Mucosa of gallbladder (tissue), 1 donor: Measurements from ENCODE around the gene RAP1GAP2. TPM values are rescaled to one million over a fixed set of nuclear protein-coding genes. Genes with fewer than 3 reads are reported as not detected.

Experiments
- DNase-seq: peaks from one replicate; pipeline ENCODE4 v3.0.0-alpha.2; 2020; ENCODE audit warnings: low spot score
- total RNA-seq: library from RNA; stranded (reverse); gene quantifications from one replicate; pipeline ENCODE4 v1.2.1, GENCODE V29; 2021
- donor health status: DM: no; HTN: no; CAD: no.

Gene RAP1GAP2
- total RNA-seq, 1 donor from 2014 or later: 32.8 TPM

DNA sequence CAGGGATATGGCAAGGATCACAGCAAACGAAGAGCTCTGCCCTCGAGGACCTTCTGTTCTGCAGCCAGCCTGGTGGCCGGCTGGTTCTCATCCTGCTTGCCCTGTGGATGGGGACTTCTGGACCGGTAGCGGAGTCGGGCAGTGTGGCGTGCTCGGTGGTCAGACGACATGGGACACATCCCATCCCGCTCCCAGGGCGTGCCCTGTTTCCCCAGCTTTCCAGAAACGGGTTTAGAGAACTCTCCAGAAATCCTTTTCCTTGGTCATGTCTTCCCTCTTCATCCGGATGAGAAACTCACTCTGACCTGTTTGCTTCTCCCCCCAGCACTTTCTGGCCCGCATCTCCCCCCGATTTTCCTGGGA is 151.3 kb downstream of the RAP1GAP2 start:
- DNase-seq: no peak

DNA sequence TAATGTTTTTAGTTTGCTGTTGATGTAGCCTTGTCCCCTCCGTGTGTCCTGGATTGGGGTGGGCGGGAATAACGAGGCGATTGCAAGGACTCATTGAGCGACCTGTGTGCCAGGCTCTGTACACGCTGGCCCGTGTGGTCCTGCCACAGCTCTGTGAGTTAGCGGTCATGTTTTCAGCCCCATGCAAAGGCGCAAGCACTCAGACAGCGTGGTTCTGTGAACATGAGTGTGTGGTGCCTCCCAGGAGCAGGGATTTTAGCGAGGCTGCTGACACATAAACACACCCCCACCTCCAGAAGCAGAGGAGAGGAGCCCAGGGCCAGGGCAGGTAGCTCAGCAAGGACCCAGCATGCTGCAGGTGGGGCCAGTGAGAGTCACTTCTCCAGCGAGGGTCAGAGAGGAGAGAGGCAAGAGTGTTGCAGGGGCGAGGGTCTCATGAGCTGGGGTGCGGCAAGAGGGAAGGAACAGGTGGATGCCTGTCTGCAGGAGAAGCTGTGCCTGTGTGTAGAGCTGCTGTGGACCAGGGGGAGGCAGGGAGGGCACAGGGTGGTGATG is 151.8 kb downstream of the RAP1GAP2 start:
- no peak for DNase-seq

DNA sequence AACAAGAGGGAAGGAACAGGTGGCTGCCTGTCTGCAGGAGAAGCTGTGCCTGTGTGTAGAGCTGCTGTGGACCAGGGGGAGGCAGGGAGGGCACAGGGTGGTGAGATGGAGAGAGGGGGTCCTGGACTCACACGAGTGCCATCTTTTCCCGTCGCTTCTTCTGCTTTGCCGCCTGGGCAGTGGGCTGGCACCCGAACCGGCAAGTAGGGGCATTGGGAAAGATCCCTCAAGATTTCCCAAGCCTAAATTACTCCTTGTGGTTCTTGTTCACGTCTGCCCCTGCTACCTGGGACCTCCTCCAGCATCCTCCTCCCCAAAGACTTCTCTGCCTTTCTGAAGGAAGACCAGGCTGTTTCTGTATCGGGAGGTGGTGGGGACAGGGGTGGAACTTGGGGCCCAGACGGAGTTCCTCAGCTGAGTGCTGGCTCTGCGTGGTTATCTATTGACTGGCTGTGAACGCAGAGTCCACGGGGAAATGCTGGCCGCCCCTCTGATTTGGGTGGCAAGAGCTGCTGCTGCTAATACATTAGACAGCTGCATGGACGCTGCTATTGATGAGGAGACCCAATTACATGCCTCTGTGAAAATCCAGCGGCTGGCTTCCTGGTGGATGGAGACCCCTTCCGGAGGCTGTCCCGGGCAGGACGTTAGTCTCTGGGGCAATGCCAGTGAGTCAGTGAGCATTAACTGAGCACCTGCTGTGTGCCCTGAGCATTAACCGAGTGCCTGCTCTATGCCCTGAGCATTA is 152.7 kb downstream of the RAP1GAP2 start:
- no peak for DNase-seq

DNA sequence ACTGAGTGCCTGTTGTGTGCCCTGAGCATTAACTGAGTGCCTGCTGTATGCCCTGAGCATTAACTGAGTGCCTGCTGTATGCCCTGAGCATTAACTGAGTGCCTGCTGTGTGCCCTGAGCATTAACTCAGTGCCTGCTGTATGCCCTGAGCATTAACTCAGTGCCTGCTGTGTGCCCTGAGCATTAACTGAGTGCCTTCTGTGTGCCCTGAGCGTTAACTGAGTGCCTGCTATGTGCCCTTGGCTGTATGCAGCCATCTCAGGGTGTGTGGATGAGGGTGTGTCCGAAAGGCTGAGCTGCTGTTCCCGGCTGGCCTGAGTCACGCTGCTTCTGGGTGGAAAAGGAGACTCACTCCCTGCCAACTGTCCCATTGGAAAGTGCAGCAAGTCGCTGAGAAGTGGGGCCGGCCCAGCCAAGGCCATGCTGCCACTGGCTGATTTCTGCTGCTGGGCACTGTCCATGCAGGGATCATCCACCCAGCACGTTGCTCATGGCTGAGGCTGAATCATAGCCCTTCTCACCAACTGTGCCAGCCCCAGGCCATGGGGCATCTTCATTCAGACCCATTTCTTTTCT is 153.3 kb downstream of the RAP1GAP2 start:
- DNase-seq: peak; percentile 53

DNA sequence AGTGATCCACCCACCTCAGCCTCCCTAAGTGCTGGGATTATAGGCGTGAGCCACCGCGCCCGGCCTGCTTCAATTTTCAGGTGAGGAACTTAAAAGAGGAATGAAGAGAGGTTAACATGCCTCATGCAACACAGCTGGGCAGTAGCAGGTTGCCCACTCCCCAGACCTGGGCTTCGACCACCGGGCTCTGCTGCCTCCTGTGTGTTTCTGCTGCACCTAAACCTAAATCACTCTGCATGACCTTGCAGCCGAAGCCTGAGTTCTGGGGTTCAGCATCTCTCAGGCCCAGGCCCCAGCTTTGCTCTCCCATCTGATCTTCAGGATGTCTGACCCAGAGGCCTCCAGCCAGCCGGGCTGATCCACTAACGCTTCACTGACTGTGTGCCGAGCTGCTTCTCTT is 154.6 kb downstream of the RAP1GAP2 start:
- no peak for DNase-seq

DNA sequence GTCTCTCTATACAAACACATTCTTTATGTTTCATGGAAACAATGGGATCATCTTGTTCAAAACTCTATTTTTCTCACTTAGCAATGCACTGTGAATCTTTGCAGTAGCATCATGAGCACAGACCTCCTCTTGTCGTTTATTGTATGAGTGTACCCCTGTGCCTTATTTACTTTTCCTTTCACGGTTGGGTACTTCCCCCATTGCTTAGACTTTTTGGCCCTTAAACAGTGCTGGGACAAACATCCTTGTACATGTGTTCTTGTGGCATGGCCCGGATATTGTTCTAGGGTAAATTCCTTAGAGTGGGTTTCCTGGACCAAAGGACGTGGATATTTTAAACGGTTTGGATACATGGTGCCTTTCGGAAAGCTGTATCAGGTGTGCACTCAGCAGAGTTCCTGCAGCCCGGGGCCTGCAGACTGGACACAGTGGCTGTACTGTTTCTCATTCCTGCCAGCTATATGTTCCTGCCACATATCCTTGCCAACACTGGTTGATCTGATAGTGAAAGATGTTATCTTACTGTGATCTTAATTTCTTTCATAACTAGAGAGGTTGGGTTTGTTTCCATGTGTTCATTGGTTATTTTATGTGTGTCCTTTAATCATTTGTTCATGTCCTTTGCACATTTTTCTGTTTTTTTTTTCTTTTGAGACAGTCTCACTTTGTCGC is 156.1 kb downstream of the RAP1GAP2 start:
- DNase-seq: no peak

DNA sequence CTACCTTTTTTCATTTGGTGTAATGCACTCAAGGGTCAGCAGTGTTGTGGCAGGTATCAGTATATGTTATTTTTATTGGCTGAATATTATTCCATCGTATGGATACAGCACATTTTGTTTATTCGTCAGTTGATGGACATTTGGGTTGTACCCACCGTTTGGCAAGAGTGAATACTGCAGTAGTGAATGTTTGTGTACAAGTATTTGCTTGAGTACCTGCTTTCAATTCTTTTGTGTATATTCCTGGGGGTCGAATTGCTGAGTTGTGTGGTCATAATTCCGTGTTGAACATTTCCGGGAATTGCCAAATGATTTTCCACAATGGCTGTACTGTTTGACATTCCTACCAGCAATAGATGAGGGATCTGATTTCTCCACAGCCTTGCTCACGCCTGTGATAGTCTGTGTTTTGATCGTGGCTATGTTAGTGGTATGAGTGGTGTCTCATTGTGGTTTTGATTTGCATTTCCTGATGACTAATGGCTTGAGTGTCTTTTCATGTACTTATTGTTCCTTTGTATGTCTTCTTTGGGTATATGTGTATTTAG is 158.7 kb downstream of the RAP1GAP2 start:
- no peak for DNase-seq

DNA sequence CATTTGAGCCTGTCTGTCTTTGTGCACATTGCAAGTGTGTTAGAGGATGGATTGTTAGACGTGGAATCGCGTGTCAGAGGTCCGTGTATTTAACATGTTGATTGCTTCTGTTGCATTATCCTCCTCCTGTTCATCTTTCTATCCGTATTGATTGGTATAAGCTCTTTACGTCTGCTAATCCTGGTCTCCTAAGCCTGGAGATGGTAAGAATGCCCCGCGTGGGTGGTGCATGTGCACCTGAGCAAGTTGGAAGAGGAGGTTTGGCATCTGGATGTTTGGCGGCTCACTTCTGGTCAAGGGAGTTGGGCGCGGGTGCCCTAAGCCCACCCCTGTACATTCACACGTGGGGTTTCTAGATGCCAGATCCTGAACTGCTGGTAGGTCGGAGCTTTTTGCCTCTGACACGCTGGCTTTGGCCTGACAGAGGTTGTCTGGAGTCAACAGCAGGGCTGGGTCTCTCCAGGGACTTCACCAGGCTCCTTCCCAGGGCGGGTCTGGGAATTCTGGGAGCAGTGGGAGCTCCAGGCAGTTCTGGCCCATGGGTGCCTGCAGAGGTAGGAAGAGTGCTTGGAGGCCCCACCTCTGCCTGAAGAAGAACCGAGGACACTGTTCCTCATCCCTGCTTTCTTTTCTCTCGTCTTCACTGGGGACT is 159.8 kb downstream of the RAP1GAP2 start:
- no peak for DNase-seq

DNA sequence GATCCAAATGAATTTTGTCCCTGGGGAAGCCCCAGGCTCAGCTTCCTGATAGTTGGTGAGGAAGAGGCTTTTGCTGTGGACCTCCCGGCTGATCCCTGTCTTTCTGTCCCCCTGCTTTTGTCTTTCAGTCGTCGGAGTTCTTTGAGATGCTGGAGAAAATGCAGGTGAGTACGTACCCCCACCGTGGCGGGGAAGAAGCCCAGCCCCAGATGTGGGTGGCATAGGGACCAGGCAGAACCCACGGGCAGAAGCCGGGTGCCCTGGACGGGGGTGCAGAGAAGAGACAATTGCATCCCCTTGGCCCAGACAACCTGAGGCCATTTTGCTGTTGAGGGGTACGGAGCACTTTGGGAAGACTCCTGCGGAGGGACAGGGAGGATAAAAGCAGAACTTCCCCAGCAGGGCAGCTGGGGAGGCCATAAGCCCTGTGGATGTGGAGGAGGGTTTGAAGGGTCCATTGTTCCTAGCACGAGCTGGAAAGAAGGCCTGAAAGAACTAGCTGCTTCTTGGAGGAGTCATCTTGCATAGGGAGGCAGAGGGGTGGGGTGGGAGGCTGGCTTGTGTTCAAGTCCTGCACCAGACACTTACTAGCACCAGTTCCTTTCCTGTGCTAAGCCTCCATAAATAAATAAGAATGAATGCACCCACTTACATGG is 161.5 kb downstream of the RAP1GAP2 start:
- DNase-seq: no peak

DNA sequence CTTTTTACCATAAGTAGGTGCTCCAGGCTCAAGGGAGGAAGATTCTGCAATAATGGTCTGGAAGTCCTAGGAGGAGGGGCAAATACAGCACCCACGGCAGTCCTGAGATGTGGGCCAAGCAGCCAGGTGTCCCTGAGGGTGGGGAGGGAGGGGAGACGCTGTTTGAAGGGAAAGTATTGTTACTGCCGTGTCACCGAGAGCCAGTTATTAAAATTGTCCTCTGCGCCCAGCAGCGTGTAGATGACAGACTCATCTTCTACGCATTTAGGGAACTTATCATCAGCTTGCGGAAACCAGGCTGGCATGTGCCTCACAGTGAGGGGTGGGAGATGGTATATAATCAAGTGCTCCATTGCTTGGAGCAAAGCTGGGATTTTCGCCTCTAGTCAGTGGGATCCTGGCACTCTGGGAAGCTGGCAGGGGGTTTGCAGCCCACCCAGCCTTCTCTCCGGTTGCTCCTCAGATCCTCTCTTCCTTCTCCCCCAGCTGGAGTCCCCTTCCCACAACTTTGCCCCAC is 162.5 kb downstream of the RAP1GAP2 start:
- no peak for DNase-seq

DNA sequence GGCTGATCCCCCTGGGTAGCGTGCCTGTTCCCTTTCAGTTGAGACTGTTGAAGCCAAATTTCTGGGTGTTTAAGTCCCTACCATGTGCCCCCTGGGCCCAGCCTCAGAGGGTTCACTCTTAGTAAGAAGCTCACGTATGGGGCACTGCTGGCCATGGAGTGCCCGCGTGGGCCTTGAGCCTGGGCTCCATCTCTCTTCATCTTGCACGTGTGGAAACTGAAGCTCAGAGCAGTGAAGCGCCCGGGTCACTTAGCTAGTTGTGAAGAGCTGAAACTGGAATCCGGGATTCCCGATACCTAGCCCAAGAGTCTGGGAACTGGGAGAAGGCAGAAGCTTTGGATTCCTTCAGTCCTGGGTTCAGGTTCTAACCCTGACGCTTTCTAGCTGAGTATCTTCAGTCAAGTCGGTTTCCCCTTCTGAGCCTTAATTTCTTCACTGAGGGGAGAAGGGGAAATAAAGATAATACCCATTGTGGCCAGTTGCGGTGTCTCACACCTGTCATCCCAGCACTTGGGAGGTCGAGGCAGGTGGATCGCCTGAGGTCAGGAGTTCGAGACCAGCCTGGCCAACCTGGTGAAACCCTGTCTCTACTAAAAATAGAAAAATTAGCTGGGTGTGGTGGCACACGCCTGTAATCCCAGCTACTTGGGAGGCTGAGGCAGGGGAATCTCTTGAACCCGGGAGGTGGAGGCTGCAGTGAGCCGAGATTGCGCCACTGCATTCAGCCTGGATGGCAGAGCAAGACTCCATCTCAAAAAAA is 163.3 kb downstream of the RAP1GAP2 start:
- no peak for DNase-seq

DNA sequence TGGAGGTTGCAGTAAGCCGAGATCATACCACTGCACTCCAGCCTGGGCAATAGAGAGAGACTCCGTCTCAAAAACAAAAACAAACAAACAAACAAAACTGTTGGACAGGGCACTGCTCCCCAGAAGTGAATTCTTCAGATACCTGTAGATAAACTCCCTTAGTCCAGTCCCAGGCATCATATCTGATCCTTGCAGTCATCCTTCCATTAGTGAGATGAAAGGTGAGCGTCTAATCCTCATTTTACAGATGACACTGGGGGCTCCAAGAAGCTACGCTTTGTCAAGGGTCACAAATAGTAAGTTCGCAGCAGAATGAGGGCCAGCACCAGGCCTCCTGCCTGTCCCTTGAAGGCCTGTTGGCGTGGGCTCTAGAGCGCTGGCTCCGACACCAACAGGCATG is 165.2 kb downstream of the RAP1GAP2 start:
- no peak for DNase-seq

DNA sequence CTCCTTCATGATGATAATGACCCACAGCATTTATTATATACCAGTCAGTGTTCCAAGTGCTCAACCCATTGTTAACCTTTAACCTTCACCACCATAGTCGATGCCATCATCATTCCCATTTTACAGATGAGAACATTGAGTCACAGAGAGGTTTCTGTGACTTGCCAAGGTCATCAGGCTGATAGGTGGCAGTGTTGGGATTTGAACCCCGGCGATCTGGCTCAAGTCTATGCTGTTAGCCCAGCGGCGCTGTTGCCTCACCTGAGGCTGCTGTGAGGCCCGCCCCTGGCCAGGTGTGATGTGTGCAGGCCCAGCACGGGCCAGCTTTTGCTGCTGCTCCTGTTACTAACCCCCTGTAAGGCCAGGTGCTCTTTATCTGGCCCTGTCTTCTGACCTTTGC is 166.0 kb downstream of the RAP1GAP2 start:
- DNase-seq: no peak

DNA sequence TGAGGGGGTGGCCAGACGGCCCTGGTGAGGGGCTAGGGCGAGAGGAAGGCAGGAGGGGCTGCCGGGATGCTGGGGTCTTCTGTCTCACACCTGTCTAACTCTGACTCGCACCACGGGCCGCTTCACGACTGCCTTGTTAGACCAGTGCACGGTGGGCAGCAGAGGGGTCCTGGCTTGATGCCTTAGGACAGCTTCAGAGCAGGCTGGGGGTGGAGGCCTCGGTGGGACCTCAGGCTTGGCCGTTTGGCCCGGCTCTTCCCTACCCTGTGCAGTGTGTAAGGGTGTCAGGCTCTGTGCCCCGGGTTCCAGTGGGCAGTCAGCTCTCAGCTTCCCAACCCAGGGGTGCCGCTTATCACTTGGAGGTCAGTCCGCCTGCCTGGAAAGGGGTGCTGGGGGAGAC is 166.5 kb downstream of the RAP1GAP2 start:
- DNase-seq: no peak

DNA sequence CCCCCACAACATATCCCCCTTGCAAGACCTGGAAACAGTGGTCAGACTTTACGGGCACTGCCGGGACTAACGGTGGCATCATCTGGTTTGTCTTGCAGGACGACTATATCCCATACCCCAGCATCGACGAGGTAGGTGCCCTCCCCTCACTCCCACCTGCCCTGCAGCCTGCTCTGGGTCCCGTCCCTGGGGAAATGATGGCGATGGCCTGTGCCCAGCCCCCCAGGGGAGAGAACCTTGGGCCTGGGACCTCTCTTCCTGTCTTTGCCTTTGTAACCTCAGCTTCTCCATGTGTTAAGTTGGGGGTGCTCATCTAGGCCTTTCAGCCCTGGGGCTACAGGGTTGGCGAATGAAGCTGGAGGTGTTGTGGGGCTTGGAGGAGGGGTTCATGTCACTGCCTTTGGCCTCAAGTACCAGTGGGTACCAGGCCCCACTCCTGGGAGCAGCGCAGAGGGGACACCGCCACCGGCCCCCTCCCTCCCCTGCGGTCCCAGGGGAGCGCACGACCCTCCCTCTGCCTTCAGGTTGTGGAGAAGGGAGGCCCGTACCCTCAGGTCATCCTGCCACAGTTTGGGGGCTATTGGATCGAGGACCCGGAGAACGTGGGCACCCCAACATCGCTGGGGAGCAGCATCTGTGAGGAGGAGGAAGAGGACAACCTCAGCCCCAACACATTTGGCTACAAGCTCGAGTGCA is 167.2 kb downstream of the RAP1GAP2 start:
- DNase-seq: no peak

DNA sequence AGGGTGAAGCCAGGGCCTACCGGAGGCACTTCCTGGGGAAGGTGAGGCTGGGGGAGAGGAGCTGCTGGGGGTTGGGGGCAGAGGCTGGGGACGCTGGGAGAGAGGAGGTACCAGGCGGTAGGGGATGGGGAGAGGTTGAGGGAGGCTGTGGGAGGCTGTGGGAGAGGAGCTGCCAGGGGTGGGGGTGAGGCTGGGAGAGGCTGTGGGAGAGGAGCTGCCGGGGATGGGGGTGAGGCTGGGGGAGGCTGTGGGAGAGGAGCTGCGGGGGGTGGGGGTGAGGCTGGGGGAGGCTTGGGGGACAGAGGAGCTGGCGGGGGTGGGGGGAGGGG is 167.8 kb downstream of the RAP1GAP2 start:
- no peak for DNase-seq

DNA sequence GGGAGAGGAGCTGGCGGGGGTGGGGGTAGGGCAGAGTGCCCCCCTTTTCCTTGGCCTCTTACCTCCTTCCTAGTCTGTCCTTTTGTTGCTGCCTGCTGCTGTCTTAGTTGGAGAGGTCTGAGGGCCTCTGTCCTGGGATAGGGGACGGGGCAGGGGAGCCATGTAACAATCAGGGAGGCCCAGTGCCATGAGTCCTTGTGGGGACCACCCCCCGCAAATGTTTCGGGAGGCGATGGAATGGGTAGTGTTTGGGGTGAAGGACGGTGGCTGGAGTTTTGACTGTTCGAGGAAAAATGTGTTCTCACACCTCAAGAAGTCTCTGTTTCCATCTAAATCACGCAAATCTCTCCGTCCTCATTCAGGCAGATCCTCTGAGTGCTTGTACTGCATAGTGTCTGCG is 168.1 kb downstream of the RAP1GAP2 start:
- no peak for DNase-seq

DNA sequence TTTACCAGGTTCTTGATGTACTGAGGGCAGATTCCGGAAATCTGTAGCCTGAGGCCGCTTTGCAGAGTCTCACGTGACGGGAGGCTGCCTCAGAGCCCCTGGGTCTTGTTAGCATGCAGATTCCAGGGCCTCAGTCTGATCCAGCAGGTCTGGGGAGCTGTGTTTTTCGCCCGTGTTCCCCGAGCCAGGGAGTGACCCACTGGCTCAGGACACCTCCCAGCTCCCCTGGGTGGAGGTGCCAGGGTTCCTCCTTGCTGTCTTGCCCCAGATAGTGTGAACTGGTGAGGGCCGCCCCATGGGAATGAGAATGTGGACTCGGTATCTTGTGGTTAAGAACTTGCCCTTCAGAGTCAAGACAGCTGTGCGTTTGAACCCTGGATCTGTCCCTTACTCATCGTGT is 168.6 kb downstream of the RAP1GAP2 start:
- DNase-seq: no peak

DNA sequence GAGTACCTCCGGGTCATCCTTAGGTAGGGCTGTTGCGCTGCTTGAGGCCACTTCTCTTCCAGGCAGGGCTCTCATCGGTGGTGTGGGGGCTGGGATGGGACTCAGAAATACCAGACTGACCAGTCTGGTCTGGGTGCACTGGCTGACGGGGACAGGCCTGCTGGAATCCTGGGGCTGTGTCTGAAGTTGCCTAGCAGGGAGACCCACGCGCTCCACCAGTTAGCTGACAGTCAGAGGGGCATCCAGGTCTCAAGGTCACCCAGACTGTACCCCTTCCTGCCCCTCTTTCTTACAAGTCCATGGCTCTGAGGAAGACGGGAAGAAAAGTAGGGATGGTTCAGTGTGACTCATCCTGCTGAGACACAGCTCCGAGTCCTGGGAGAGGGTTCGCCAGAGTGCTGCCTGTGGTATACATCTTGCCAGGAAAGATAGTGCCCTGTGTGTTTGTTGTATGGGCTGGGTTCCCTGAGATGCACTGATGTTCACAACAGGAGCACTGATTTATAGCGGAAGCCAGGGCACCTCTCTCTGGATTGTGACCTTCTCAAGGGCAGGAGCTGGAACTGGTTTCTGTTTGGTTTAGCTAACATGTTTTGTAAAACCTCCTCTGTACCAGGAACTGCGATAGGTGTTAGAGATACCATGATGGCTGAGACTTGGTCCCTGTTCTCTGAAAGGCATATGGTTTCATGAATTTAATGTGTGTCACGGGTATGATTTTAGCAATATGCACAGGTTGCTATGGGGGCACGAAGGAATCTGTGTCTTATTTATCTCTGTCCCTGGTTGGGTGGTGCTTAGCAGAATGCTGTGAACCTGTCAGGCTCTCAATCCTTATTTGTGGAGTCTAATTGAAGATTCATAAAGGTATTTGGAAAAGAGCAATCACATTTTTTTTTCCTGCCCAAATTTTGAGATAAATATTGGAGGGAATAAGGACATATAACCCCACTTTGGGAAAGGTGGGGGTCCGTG is 169.7 kb downstream of the RAP1GAP2 start:
- DNase-seq: peak; percentile 61
